Measurements from ENCODE around the gene PSG6.
"Not testable (repeated sequence)": the region's sequence is repeated elsewhere in the genome, so short reads cannot be mapped to it uniquely, and the experiment has no call there.

Gene PSG6

DNA sequence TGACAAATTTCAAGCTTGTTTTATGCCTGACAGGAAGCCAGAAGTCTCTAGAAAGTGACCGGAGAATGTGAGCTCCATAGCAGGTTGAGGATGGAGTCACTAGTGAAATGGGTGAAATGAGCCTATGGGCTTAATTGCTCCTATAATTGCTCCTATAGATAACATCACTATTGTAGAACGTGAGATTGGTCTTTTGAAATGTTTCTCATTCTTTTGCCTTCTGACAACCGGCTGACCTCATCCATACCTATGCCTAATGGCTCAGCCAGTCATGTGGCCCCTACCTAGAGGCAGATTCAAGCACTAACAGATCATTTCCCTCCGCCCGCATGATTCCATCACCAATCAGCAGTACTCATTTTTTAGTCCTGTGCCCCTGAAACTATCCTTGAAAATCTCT is 4.2 kb downstream of the PSG6 start:
- not testable (repeated sequence) for DNase-seq; H3K36me3 ChIP-seq; H3K4me3 ChIP-seq (ENCODE audit: low read depth, low read length); H3K4me1 ChIP-seq; H3K9me3 ChIP-seq; H3K27me3 ChIP-seq

DNA sequence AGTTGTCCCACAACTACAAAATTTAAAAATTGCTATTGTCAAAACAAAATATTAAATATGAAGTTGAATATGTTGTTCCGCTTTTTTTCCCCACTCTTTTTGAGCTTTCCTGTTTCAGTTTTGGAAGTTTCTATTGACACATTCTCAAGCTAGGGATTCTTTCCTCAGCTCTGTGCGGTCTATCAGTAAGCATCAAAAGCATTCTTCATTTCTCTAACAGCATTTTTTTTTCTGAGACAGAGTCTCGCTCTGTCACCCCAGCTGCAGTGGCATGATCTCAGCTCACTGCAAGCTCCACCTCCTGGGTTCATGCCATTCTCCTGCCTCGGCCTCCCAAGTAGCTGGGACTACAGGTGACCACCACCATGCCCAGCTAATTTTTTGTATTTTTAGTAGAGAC is 4.8 kb downstream of the PSG6 start:
- not testable (repeated sequence) for H3K4me3 ChIP-seq (ENCODE audit: low read depth, low read length); H3K4me1 ChIP-seq; DNase-seq; H3K27me3 ChIP-seq; H3K36me3 ChIP-seq; H3K9me3 ChIP-seq

DNA sequence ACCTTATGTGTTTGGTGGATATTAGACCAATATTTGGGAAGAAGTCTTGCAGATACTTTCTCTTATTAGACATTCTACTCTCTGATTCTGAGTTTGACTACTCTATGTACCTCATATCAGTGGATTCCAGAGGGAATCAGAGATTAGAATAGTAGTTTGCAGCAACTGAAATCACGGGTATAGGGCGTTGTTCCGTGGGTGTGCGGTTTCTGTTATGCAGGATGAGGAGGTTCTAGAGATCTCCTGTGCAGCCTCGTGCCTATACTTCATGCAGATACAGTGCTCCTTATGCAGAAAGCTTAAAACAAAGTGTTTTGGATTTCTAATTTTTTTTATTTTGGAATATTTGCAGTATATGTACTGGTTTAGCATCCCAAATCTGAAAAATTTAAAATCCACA is 6.0 kb downstream of the PSG6 start:
- not testable (repeated sequence) for H3K36me3 ChIP-seq; H3K9me3 ChIP-seq; H3K4me3 ChIP-seq (ENCODE audit: low read depth, low read length); DNase-seq; H3K4me1 ChIP-seq; H3K27me3 ChIP-seq

DNA sequence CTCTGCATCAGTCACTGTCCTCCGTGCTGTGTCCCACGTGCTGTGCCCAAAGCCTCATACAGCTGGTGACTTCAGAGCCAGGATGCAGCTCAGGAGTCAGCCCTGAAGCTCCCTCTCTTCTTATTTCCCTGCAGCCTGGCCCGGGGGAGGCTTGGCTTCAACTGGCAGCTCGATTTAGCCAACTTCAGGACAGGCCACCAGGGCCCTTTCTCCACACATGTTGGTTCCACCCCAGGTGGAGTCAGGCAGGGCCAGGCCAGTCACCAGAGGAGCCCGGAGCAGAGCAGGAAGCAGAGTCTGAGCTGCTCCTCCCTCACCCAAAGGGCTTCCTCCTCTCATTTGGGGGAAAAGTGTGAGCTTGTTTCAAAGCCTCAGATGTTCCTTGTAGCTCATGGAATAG is 11.5 kb downstream of the PSG6 start:
- H3K27me3 ChIP-seq; DNase-seq; H3K36me3 ChIP-seq; H3K4me3 ChIP-seq (ENCODE audit: low read depth, low read length); H3K9me3 ChIP-seq; H3K4me1 ChIP-seq: not testable (repeated sequence)

DNA sequence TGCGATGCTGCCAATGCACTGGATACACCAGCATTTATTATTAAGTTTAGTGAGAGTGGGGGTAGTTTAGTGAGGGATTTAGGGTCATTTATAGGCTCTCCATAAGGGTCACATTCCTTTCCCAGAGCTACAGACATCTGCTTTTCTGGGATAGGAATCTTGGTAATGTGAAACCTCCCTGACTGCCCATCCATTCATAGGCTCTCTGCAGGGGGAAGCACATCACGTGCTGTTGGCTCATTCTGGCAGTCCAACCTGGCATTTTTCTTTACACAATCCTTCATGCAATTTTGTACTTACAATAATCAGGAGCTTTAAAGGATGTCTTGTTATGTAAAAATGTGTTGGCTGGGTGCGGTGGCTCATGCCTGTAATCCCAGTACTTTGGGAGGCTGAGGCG is 17.1 kb downstream of the PSG6 start:
- H3K27me3 ChIP-seq; H3K4me1 ChIP-seq; H3K4me3 ChIP-seq (ENCODE audit: low read depth, low read length); DNase-seq; H3K36me3 ChIP-seq; H3K9me3 ChIP-seq: not testable (repeated sequence)

DNA sequence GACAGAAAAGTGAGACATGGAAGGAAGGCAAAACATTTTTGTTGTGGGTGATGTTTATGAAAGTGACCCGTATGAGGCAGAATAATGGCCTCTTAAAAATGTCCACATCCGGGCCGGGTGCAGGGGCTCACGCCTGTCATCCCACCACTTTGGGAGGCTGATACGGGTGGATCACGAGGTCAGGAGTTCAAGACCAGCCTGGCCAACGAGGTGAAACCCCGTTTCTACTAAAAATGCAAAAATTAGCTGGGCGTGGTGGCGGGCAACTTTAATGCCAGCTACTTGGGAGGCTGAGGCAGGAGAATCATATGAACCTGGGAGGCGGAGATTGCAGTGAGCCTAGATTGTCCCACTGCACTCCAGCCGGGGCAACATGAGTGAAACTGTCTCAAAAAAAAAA is 18.0 kb downstream of the PSG6 start:
- not testable (repeated sequence) for H3K4me1 ChIP-seq; H3K4me3 ChIP-seq (ENCODE audit: low read depth, low read length); H3K36me3 ChIP-seq; DNase-seq; H3K9me3 ChIP-seq; H3K27me3 ChIP-seq

DNA sequence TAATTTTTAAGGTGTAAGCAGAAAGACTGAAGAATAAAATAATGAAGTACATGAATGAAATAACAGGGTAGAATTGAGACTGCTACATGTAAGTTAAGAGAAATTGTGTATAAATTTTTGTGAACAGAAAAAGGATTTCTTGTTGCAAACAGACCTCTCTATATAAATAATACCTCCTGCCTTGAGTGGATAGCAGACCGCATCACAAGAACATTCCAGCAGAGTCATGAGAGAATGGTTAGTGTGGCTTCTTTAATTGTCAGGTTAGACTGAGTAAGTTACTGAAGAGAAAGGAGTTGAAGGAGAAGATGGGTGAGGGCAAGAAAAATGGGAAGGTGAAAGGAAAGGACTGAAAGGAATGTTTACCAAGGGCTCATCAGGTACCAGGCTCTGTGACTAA is 18.6 kb downstream of the PSG6 start:
- not testable (repeated sequence) for H3K4me1 ChIP-seq; H3K9me3 ChIP-seq; H3K4me3 ChIP-seq (ENCODE audit: low read depth, low read length); DNase-seq; H3K27me3 ChIP-seq; H3K36me3 ChIP-seq

DNA sequence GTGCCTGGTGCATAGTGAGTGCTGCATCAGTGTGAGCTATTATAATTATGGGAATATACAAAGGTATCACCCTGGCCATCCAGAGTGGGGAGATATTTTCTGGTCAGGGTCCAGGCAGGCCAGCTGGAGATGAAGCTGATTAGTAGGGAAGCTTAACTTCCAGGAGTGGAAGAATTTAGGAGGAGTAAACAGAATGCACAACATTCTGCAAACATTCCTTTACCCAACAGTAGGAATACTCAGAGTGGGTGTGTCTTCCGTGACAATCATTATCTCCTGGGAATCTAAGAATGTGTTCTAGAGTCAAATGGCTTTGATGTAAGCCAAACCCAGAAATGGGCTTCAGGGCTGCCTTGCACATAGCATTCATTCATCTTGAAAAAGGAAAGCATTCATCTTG is 19.0 kb downstream of the PSG6 start:
- not testable (repeated sequence) for H3K27me3 ChIP-seq; H3K36me3 ChIP-seq; DNase-seq; H3K4me3 ChIP-seq (ENCODE audit: low read depth, low read length); H3K4me1 ChIP-seq; H3K9me3 ChIP-seq

DNA sequence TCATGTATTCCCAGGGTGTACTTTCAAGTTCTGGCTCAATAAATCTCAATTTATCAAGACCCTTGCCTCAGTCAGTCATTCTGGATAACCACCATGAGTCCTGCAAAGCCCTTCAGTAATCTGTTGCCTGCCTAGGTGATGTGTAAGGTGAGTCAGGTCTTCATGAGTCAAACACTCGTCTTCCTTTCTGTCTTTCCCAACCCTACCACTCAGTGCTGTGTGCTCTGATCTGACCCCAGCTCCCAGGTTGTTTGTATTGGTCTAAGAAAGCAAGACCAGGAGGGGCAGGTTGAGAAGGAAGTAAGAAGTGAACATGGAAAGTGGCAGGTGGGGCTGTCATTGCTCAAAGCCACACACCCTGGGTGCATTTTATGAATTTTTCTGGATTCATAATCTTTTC is 20.0 kb downstream of the PSG6 start:
- H3K36me3 ChIP-seq; H3K4me1 ChIP-seq; H3K9me3 ChIP-seq; H3K27me3 ChIP-seq; DNase-seq; H3K4me3 ChIP-seq (ENCODE audit: low read depth, low read length): not testable (repeated sequence)

DNA sequence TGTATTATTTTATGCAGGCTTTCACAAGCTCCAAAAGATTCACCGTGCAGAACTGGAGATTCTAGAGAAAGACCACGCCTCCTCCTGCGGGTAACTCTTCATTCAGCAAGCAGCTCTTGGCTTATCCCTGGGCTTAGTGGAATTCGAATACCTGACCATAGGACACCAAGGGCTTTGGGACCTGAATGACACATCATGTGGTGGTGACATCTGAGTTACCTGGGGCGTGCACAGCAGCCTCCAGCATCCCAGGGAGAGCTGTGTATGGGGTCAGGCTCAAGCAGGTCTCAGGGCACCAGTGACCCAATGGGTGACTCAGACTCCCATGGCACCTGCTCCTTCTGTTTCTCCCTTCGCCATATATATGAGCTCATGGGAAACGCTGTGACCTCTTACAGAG is 27.2 kb downstream of the PSG6 start:
- DNase-seq; H3K9me3 ChIP-seq; H3K4me3 ChIP-seq (ENCODE audit: low read depth, low read length); H3K36me3 ChIP-seq; H3K4me1 ChIP-seq; H3K27me3 ChIP-seq: not testable (repeated sequence)

DNA sequence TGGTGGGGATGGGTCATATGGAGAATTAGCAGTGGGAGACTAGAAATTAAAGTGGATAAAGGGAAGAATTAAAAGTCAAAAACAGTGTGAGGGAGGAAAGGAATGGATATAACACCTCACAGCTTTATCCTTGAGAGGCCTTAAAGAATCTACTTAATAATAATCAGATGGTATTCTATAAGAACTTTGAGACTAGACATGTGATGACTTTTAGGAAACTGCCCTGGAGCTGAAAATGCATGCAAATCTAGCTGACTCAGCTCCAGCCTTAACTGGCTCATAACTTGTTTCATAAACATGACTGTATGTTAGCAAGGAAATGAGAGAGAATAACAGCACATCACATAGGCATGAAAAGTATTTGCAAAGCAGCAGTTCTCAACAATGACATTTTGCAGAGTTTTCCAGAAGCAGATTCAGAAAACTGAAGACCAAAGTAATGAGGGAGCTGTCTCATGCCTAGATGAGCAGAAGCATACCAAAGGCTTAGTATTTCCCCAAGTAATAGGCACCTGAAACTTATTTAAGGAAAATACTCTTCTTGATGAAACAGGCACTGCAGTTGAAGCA is 29.7 kb downstream of the PSG6 start:
- H3K4me3 ChIP-seq (ENCODE audit: low read depth, low read length); DNase-seq; H3K4me1 ChIP-seq; H3K9me3 ChIP-seq; H3K27me3 ChIP-seq; H3K36me3 ChIP-seq: not testable (repeated sequence)

DNA sequence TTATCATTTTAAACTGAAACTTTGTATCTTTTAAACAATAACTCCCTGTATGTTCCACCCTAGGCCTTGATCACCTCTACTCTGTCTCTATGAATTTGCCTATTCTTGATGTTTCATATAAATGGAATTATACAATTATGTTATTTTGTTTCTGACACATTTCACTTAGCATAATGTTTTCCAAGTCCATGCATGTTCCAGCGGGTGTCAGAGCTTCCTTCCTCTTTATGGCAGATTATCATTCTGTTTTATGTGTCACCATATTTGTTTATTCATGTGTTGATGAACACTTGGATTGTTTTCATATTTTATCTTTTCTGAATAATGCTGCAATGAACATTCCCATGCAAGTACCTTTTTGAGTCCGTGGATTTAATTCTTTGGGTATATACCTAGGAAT is 35.0 kb downstream of the PSG6 start:
- not testable (repeated sequence) for H3K4me1 ChIP-seq; H3K4me3 ChIP-seq (ENCODE audit: low read depth, low read length); H3K9me3 ChIP-seq; H3K27me3 ChIP-seq; H3K36me3 ChIP-seq; DNase-seq

DNA sequence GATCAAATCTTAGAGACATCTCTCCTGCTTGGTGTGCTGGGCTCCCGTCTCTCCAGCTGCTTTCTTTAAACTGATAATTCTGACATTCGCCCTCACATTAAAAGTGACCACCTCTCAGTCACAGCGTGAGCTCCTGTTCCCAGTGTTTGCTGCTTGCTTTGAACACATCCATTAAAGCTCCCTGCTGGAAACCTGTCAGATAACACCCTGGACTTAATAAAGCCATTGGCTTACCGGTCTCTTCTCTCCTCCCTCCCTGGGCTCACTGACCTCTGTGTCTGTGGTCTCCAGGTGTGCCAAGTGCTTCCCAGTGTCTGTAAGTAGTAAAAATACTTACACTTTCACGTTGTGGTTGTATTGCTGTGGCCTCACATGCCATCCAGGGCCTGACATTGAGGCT is 35.7 kb downstream of the PSG6 start:
- H3K4me1 ChIP-seq; H3K27me3 ChIP-seq; H3K9me3 ChIP-seq; H3K4me3 ChIP-seq (ENCODE audit: low read depth, low read length); DNase-seq; H3K36me3 ChIP-seq: not testable (repeated sequence)

All from BE2C (cell line).